ENCODE results near the gene TMEM212.

Gene TMEM212

GRCh38 chr3:171810629-171811294 lies 32.4 kb upstream of the TMEM212 start:
- peak overlapping the region; percentile 60 for H3K4me3 ChIP-seq (ENCODE audit: low read depth, low read length)
- TF ChIP-seq MAX (IDR thresholded peaks at IDR 0.05; ENCODE audit: low read depth, low read length) = no peak
- TF ChIP-seq MYC (IDR thresholded peaks at IDR 0.05; ENCODE audit: low read depth, low read length) = no peak
- TF ChIP-seq POLR2A (IDR thresholded peaks at IDR 0.05; ENCODE audit: extremely low read depth, insufficient read length) = no peak
- no peak for TF ChIP-seq CTCF (IDR thresholded peaks at IDR 0.05; ENCODE audit: low read depth, low read length)
- no peak for DNase-seq (ENCODE audit: low read depth)

DNA sequence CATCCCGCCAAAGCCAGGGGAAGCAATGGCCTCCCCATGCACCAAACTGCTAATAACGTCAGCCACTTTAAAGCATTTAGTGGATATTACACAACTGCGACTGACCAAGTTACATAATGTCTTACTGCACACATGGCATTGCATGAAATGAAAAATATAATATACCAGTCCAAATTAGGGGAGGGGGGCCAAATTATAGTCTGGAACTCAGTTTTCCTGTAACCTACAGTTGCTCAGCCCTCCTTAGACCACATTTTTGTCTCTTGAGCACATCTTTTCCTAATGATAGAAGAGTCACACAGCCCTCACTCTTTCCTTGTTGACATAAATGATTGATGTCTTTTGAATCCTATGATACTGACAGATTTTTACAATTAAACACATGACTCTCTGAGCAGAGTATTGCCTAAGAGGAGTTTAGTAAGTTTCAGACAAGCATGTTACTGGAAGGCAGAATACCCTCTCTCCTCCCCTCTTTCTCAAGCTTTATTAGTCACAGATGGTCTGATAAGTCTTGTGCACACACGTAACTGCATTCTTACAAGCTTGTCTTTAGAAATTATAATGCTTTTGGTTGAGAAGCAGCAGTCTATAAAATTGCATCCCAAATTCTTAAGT lies 31.7 kb upstream of the TMEM212 start:
- TF ChIP-seq POLR2A (IDR thresholded peaks at IDR 0.05; ENCODE audit: extremely low read depth, insufficient read length) = no peak
- TF ChIP-seq MYC (IDR thresholded peaks at IDR 0.05; ENCODE audit: low read depth, low read length) = peak; percentile 76
- TF ChIP-seq CTCF (IDR thresholded peaks at IDR 0.05; ENCODE audit: low read depth, low read length) = no peak
- peak; percentile 82 for TF ChIP-seq MAX (IDR thresholded peaks at IDR 0.05; ENCODE audit: low read depth, low read length)
- DNase-seq (ENCODE audit: low read depth) = peak; percentile 93
- peak overlapping the region; percentile 60 for H3K4me3 ChIP-seq (ENCODE audit: low read depth, low read length)

DNA sequence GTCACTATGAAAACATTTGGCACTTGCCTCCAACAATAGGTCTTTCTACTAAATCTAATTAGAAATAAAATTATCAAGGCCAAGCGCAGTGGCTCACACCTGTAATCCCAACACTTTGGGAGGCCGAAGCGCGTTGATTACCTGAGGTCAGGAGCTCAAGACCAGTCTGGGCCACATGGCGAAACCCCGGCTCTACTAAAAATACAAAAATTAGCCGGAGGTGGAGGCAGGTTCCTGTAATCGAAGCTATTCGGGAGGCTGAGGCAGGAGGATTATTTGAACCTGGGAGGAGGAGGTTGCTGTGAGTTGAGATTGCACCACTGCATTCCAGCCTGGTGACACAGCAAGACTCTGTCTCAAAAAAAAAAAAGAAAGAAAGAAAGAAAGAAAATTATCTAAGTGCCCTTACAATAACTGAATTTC lies 31.2 kb upstream of the TMEM212 start:
- H3K4me3 ChIP-seq (ENCODE audit: low read depth, low read length) = no peak overlapping the region
- DNase-seq (ENCODE audit: low read depth) = peak; percentile 43
- no peak for TF ChIP-seq MAX (IDR thresholded peaks at IDR 0.05; ENCODE audit: low read depth, low read length)
- TF ChIP-seq CTCF (IDR thresholded peaks at IDR 0.05; ENCODE audit: low read depth, low read length) = no peak
- no peak for TF ChIP-seq MYC (IDR thresholded peaks at IDR 0.05; ENCODE audit: low read depth, low read length)
- TF ChIP-seq POLR2A (IDR thresholded peaks at IDR 0.05; ENCODE audit: extremely low read depth, insufficient read length) = no peak

GRCh38 chr3:171812811-171813210 lies 30.3 kb upstream of the TMEM212 start:
- TF ChIP-seq MYC (IDR thresholded peaks at IDR 0.05; ENCODE audit: low read depth, low read length) (no peak), POLR2A (IDR thresholded peaks at IDR 0.05; ENCODE audit: extremely low read depth, insufficient read length) (no peak), CTCF (IDR thresholded peaks at IDR 0.05; ENCODE audit: low read depth, low read length) (no peak)
- no peak overlapping the region for H3K4me3 ChIP-seq (ENCODE audit: low read depth, low read length)
- no peak for DNase-seq (ENCODE audit: low read depth)

- TF ChIP-seq MAX (IDR thresholded peaks at IDR 0.05; ENCODE audit: low read depth, low read length) (no peak), CTCF (IDR thresholded peaks at IDR 0.05; ENCODE audit: low read depth, low read length) (no peak), MYC (IDR thresholded peaks at IDR 0.05; ENCODE audit: low read depth, low read length) (no peak), POLR2A (IDR thresholded peaks at IDR 0.05; ENCODE audit: extremely low read depth, insufficient read length) (no peak)
- no peak for DNase-seq (ENCODE audit: low read depth)
- H3K4me3 ChIP-seq (ENCODE audit: low read depth, low read length) = no peak overlapping the region
Measured at GRCh38 chr3:171813278-171813896, 29.8 kb upstream of the TMEM212 start.

Data from NB4 (cell line).